HuH-7.5 (cell line): ENCODE results near the gene COL20A1.
A peak's percentile ranks its signal among the peaks of the same experiment; 100 is the strongest.
"Not testable (repeated sequence)": the region's sequence is repeated elsewhere in the genome, so short reads cannot be mapped to it uniquely, and the experiment has no call there.

Source experiments
- DNase-seq: peaks from one replicate; pipeline ENCODE4 v3.0.0; 2011; ENCODE audit warnings: low spot score

COL20A1 gene

DNA sequence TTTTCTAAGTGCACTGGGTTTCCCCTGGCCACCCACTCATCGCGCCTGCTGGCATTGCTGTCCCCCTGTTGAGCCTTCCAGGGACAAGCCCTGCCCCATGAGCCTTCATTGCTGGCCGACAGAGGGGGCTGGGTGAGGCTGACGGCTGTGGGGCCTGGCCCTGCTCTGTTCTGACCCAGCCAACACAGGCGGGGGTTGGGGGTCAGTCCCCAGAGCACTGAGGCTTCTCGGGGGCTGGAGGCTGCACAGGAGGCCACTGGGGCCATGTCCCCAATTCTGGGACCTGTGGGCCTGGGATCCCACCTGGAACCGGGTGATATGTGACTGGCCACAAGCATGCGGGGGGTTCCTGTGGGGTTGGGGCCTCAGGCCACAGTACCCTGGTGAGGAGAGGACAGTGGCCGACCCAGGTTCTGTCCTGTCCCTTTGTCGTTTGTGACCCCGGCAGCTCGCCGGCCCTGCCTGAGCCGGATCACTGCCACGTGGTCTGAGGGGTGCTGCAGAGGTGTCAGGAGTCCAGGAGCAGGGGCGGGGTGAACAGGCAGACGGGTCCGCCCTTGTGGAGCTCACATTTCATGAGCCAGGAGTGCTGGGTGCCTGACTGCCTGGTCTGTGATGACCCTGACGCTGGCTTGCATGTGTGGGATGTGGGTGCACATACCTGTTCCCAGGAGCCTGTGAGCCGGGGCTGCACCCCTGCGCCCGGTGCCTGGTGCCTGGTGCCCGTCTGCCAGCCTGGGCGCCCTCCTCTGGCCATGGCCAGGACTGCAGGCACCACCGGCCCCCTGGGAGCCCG, 2.1 kb upstream of the COL20A1 start:
- DNase-seq, result peak; percentile 88

DNA sequence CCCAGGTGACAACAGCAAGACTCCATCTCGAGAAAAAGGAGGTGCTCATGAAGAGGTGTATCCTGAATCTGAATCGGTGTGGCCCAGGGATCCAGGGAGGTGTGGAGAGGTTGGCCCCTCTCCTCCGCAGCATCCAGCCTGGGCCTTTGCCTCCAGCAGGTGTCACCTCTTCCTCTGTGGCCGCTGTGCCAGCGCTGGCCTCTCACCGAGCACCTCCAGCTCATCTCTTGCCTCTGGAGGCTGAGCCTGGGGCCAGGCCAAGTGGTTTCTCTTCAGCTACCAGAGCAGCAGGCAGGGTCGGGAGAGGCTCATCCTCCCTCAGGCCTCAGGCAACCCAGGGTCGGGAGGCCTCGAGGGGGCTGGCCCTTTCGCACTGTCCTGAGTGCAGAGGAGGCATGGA, 1.2 kb upstream of the COL20A1 start:
- no peak for DNase-seq

DNA sequence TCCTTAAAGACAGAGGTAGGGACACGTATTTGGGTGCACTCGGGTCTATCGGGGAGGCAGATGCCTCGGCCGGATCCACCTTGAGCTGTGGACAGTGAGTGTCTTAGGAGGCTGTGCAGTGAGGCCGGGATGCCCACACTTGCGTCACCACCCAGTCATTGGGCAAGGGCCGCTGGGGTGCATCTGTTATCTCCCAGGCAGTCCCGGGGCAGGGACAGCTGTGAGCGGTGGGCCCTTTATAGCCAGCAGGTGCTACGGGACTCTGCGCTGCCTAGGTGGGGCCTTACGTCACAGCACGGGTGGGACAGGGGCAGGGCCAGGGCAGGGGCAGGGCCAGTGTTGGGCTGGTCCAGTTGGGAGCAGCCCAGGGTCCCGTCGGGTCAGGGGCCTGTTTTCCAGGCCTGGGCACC, 689 bp upstream of the COL20A1 start:
- DNase-seq, result no peak

DNA sequence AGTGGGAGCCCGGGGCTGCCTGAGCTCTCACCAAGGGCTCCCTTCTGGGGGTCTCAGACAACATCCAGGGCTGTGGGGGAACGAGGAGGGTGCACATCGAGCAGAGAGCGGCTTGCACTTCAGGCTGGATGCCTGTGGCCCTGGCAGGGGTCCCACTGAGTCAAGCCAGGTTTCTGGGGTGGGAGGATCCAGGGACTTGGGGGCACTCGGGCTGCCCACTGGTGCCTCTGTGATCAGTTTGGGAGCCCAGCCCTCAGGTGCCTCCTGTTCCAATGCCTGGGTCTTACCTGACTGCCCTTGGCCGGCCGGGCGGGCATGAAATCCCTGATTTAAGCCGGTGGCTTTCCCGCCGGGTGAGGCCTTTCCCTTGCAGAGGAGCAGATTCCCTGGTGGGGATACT, 470 bp downstream of the COL20A1 start:
- no peak for DNase-seq

DNA sequence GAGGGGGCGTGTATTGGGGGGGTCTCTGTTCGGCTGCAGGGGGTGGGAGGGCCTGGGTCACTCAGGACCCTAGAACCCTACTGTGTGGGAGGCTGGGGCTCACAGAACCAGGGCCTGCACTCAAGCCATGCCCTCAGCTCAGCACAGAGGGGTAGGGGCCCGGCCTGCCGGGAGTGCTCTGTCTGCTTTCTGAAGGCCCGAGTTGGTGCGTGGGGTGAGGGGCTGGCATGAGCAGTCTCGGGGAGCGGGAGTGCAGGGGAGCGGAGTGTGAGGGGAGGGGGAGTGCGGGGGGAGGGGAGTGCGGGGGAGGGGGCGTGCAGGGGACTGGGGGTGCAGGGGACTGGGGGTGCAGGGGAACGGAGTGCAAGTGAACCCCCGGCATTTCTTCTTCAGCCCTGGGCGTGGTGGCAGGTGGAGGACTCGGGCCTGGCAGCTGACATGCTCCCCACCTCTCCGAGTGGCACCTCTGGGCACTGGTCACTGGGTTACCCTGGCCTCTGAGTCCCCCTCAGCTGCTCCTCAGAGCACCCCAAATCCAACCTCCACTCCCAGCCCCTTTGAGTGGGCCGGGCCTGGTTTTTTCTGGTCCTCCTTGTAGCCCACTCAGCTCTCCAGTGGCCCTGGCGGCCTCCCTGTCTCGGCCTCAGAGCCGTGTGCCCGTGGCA, 1.0 kb downstream of the COL20A1 start:
- DNase-seq, result no peak

DNA sequence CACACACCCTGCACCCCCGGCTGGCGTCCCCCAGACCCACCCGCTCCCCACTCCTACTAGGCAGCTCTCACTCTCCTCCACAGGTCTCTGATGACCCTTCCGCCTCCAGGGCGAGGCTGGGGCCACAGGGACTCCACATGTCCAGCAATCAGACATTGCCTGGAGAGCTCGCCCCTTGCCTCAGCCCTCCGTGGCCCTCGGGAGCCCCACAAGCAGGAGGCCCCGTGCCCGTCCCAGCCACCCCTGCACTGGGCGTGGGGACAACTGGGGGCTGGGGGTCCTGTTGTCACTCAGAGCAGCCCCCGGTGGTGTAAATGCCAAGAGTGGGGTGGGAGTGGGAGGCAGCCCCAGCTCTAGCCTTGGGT, 1.5 kb downstream of the COL20A1 start:
- DNase-seq, result no peak

DNA sequence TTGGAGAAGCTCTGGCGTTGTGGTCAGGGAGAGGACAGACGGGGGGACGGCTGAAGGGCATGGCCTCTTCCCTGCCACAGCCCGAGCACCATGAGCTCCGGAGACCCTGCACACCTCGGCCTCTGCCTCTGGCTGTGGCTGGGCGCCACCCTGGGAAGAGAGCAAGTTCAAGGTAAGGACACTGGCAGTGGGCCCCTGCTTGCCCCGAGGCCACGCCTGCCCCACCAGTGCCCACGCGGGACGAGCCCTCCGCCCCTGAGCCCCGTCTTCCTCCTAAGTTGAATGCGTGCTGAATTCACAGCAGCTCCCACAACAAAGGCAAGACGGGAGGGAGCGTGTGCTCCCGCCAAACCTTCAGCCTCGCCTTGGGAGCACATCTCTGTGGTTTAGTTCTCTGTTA, 2.0 kb downstream of the COL20A1 start:
- DNase-seq, result no peak

DNA sequence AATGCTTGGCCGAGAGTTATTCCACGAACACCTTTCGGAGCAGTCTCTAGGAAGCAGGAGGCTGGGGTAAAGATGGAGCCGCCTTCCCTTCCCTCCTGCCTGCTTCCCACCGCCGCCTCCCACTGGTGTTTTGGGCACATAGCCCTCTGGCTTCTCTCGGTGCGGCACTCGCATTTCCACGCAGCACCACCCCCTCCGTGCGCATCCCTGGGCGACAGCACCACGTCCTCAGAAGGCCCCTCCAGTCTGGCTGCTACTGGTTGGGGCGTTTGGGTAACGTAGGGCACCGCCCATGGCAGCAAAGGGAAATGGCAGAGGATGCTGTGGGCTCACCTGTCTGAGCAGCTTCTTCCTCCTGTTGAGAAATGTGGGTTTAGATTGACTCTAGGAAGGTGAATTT, 2.4 kb downstream of the COL20A1 start:
- DNase-seq, result no peak

DNA sequence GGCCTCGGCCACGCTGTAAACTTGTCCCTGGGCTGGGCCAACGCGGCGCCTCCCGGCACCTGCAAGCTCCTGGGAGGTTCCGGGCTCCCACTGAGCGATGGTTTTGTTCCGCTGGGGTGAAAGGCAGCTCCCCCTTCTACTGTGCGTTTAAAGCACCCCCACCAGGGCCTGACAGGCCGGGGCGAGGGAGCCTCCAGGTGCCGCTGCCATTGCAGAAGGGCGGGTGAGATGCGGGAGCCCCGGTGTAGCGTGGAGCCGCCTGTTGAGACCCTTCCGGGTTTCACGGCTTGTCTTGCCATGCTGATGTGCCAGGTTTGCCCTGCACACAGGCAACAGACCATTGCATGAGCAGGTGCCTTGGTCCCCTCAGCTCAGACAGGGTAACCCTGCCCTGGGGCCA, 2.9 kb downstream of the COL20A1 start:
- DNase-seq, result no peak

DNA sequence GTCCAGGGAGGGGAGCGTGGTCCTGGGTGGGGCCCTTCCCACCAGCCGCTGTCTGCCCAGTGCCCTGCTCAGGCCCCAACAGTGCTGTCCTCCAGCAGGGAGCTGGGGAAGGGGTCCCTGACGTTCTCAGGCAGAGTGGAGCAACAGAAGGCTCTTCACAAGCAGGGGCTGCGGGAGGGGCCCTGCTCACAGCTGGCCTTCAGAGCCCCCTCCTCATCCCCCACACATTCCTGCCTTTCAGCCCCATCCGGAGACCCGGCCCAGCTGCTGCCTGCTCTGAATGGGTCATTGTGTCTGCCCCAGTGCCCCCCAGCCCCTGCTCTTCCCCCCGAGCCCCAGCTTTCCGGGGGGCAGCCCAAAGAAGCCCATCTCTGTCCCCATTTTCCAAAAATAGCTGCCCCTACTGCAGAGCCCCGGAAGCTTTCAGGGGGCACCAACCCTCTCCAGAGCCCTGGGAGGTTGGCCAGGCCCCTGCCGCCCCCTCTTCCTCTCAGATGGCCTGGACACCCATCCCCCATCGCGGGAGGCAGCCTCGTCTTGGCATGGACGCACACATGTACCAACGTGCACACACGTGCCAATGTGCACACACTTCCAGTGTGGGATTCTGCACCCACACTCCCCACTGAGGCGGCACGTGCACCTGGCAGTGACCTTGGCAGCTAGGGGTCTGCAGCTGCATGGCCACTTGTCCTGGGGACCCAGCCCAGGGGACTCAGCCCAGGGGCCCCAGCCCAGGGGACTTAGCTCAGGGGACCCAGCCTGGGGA, 3.7 kb downstream of the COL20A1 start:
- no peak for DNase-seq

DNA sequence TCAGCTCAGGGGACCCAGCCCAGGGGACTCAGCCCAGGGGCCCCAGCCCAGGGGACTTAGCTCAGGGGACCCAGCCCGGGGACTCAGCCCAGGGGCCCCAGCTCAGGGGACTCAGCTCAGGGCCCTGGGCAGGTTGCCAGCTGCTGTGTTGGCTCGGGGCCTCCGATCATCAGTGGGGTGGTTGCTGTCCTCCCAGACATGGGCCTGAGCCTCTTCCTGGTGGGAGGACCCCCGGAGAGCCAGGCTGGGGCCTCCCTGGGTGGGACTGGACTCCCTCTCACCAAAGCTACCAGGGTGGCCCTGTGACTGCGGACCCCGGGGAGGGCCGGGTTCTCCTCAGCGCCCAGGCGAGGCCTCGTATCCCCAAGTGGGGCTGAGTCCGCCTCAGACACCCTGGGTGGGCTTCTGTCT, 4.4 kb downstream of the COL20A1 start:
- DNase-seq, result no peak

DNA sequence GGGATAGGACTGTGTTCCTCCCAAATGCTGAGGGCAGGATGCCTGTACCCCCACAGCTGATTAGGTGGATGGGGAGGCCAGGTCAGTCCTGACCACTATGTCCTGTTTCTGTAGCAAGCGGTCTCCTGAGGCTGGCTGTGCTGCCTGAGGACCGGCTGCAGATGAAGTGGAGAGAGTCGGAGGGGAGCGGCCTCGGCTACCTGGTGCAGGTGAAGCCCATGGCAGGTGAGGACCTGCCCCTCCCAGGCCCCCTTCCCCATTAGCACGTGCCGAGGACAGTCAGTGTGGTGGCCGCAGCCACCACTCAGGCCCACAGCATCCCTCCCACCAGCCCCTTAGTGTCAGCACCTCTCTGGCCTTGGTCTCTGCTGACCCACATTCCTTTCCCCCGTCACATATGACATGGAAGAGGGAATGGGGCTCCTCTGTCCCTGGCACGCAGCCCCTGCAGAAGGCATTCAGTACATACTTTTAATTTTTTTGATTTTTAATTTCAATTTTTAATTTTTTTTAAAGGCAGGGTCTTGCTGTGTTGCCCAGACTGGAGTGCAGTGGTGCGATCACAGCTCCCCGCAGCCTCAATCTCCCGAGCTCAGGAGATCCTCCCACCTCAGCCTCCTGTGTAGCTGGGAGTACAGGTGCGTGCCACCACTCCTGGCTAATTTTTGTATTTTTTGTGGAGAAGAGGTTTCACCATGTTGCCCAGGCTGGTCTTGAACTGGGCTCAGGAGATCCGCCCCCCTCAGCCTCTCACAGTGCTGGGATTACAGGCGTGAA, 5.0 kb downstream of the COL20A1 start:
- no peak for DNase-seq

DNA sequence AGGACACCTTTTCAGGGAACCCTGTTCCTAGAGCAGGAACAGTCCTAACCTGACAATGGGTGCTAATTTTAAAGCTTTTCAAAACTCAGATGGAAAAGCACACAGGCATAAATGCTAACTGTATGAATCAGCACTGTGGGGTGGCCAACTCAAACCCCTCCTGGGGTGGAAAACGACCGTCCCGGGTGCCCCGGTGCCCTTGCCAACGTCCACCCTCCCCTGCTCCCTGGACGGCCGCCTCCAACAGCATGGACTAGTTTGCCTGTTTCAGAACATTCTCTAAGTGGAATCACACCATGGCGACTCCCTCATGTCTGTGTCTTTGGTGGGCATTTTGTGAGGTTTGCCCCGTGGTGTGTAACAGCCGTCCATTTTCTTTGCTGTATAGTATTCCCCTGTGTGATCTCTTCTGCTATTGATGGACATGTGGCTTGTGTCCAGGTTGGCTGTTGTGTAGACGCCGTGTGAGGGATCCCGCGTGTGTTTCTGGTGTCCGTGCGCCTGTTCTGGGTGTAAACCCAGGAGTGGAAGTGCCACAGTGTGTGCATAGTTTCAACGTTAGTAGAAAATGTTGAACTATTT, 5.8 kb downstream of the COL20A1 start:
- no peak for DNase-seq

DNA sequence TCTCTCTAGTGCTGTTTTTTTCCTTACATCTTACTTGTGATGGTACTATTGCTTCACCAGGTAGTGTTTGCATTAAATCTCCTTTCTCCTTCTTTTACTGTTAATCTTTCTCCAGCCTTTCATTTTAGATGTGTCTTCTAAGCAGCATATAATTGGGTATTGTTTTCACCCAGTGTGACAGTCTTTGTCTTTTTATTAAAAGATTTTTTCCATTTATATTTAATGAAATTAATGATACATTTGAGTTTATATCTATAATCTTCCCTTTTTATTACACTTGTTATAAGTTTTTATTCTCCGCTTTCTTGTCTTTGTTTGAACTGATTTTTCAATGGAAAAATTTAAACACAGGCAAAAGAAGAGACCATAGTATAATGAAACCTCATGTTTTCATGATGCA, 8.7 kb downstream of the COL20A1 start:
- no peak for DNase-seq

DNA sequence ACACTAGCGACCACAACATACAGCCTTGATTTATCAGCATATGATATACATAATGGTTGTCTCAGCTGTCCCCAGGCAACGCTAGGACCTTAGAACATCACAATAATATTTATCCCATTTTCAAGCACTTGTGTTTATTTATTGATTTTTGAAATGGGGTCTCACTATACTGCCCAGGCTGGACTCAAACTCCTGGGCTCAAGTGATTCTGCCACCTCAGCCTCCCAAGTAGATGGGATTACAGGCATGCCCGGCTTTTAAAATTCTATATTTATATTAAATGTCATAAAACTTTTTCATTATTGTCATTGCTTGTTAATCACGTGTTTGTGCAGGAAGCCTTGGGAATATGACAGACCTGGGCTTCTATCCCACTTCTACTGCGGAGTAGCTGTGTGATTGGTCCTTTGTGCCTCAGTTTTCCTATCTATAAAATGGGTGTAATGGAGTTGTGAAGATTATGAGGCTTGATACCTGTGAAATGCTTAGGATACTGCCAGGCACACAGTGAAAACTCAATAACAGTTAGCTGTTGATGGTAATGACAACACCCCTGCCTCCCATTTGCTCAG, 10.2 kb downstream of the COL20A1 start:
- no peak for DNase-seq

DNA sequence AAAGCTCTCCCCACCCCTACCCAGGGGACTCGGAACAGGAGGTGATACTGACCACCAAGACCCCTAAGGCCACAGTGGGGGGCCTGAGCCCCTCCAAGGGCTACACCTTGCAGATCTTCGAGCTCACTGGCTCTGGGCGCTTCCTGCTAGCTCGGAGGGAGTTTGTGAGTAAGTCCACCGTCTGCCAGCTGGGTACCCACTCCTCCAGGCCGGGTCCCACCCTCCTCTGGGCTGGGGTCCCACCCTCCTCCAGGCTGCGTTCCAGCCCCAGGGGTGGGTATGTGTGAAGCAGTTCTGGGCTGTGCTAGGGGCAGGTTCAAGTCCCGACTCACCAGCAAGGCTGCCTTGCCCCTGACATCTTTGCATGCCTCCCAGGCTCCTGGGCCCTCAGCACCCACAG, 12.4 kb downstream of the COL20A1 start:
- DNase-seq, result no peak

DNA sequence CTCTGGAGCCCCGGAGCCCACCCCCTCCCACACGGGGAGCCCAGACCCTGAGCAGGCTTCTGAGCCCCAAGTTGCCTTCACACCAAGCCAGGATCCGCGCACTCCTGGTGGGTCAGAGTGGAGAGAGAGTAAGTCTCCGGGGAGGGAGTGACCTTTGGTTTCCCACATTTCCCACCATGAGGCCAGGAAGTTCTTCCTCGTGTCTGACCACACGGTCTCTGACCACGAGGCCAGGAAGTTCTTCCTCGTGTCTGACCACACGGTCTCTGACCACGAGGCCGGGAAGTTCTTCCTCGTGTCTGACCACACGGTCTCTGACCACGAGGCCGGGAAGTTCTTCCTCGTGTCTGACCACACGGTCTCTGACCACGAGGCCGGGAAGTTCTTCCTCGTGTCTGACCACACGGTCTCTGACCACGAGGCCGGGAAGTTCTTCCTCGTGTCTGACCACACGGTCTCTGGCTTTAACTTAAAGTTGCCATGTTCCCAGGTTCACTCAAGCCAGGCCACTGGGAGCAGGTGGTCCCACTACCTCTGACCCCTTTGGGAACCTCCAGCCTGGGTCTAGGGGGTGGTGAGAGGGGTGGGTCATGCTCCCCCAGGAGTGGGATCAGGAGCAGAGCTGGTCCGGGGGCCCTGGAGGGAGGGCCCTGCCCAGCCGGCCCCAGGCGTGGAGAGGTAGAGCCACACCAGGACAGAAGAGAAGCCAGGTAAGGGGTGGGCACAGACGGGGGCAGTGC, 13.1 kb downstream of the COL20A1 start:
- not testable (repeated sequence) for DNase-seq

DNA sequence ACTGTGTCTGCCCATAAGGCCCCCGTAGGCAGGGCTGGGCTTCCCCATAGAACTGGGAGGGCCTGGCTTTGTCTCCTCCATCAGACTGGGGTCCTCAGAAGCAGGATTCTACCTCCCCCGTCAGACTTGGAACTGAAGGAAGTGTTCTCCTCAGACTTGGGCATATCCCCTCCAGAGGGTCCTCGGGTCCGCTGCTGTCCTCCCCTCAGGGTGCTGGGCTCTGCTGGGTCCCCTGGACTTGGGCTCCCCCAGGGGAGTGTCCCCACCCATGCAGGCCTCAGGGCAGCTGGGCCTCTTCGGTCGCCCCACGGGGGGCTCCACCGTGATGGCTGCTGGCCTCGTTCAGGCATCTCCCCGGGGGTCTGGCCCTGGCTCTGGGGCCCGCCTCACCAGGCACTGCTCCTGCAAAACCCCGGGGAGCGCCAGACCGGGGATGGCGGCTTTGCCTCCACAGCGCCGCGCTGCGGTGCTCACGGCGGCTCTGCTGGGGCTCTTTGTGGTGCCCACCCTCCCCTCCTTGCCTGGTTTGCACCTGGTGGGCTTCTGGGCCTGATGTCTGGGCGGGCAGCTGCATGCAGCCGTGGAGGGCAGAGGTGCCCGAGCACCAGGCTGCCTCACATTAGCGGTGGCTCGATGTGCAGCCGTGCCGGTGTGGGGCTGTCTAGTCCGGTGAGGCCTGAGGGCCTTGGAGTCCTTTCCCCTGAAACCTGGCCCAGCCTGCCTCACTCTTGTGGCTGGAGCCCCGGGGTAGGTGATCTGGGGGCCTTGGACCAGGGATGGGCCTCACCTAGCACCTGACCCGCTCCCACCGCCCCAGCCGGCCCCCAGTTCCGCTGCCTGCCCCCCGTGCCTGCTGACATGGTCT, 13.9 kb downstream of the COL20A1 start:
- DNase-seq, result no peak

DNA sequence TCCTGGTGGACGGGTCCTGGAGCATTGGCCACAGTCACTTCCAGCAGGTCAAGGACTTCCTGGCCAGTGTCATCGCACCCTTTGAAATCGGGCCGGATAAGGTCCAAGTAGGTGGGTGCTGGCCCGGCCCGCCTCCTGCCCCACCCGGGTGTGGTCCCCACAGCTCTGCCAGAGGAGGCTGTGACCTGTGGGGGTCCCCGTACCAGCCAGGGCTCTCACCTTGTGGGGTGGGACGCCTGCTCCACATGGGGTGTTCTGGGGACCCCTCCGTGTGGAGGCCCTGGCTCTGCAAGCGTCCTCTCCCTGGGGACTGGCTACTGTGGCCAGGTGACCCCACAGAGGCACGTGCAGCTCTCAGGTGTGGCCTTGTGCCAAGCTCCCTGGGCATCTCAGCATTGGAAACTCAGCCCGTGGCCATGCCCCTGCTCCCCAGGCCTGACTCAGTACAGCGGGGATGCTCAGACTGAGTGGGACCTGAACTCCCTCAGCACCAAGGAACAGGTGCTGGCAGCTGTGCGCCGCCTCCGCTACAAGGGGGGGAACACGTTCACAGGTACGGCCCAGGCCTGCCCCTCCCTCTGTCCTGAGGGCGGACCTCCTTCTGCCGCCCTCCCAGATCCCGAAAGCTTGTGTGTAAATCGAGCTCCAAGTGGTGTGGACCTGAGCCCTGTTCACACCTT, 14.7 kb downstream of the COL20A1 start:
- DNase-seq, result no peak
